ENCODE measurements around the gene ACTMAP. TPM values are rescaled to one million over a fixed set of nuclear protein-coding genes. Genes with fewer than 3 reads are reported as not detected.

Gene ACTMAP
- total RNA-seq, 1 experiment from 2014 or later = 5.5 TPM

GRCh38 chr19:40716031-40716481 is 34.2 kb downstream of the ACTMAP start:
- ChIA-PET POLR2A (no interaction called here), CTCF (interaction anchor here (0.5 kb wide), 1 partner anchor 412 kb away, joined by 3 read pairs; no protein-coding TSS in a partner anchor)
- ATAC-seq = no peak
- Histone ChIP-seq H3K4me3 (ENCODE audit: low read depth in 2 of 2, low read length in 2 of 2) (peak overlapping the region; percentile 65 to 77), H3K4me1 (ENCODE audit: control insufficient read depth, insufficient read depth, low read length) (peaks cover 11% of the 10 kb centered on the region), H3K9me3 (ENCODE audit: control insufficient read depth, insufficient read depth, low read depth, low read length) (no peaks in the 10 kb centered on the region), H3K36me3 (ENCODE audit: control insufficient read depth, insufficient read depth, low read length) (peaks cover 3% of the 10 kb centered on the region; the same call in 1 of the 2 replicates), H3K27me3 (ENCODE audit: control insufficient read depth, insufficient read depth, low read length) (no peaks in the 10 kb centered on the region), H3K27ac (ENCODE audit: low read length) (peak overlapping the region; percentile 88)
- TF ChIP-seq REST (IDR thresholded peaks at IDR 0.05; ENCODE audit: insufficient read depth in 1 of 2, low read depth in 2 of 2, low read length in 1 of 2) = no peak
- no peak for TF ChIP-seq POLR2AphosphoS5 (IDR thresholded peaks at IDR 0.05; ENCODE audit: low read depth, low read length)
- no peak for TF ChIP-seq CTCF (IDR thresholded peaks at IDR 0.05)
- BruUV-seq (replicated peaks) = no TSS peak
- DNase-seq (ENCODE audit: low read depth, low spot score) = no peak
- intact Hi-C loops (cut with micrococcal nuclease; ENCODE audit: unreplicated experiment) (no loop called here), in situ Hi-C loops (cut with HindIII; ENCODE audit: low pct_unique_long_range_greater_than_20kb, low sequenced_read_pairs) (no loop called here)

GRCh38 chr19:40714441-40715299 is 35.6 kb downstream of the ACTMAP start:
- no TSS peak for BruUV-seq (replicated peaks)
- no peak for TF ChIP-seq REST (IDR thresholded peaks at IDR 0.05; ENCODE audit: insufficient read depth in 1 of 2, low read depth in 2 of 2, low read length in 1 of 2)
- no peak for TF ChIP-seq TCF7L2 (IDR thresholded peaks at IDR 0.05; ENCODE audit: low read depth, low read length)
- no peak for TF ChIP-seq POLR2AphosphoS5 (IDR thresholded peaks at IDR 0.05; ENCODE audit: low read depth, low read length)
- no peak for TF ChIP-seq CTCF (IDR thresholded peaks at IDR 0.05)
- no peak for TF ChIP-seq SIN3A (IDR thresholded peaks at IDR 0.05; ENCODE audit: borderline replicate concordance, insufficient read depth, low read depth, low read length)
- Histone ChIP-seq H3K9me3 (ENCODE audit: control insufficient read depth, insufficient read depth, low read depth, low read length) (no peaks in the 10 kb centered on the region), H3K4me3 (ENCODE audit: low read depth in 2 of 2, low read length in 2 of 2) (peak overlapping the region; percentile 65 to 77), H3K27me3 (ENCODE audit: control insufficient read depth, insufficient read depth, low read length) (no peaks in the 10 kb centered on the region), H3K27ac (ENCODE audit: low read length) (peak overlapping the region; percentile 88), H3K36me3 (ENCODE audit: control insufficient read depth, insufficient read depth, low read length) (peaks cover 3% of the 10 kb centered on the region; the same call in 1 of the 2 replicates), H3K4me1 (ENCODE audit: control insufficient read depth, insufficient read depth, low read length) (peaks cover 11% of the 10 kb centered on the region)
- in situ Hi-C loops (cut with HindIII; ENCODE audit: low pct_unique_long_range_greater_than_20kb, low sequenced_read_pairs) (no loop called here), intact Hi-C loops (cut with micrococcal nuclease; ENCODE audit: unreplicated experiment) (no loop called here)
- ATAC-seq = peak; percentile 84
- POLR2A ChIA-PET = no interaction called here
- CTCF ChIA-PET = no interaction called here
- DNase-seq (ENCODE audit: low read depth, low spot score) = no peak
